ENCODE data around the gene EDRF1. TPM values are rescaled to one million over a fixed set of nuclear protein-coding genes. Genes with fewer than 3 reads are reported as not detected.

EDRF1 gene
- total and polyA plus RNA-seq, 2 of the 13 experiments (the other 11 are each of a cell fraction or from before 2014, with no cell fraction given), result 16.9 to 26.7 TPM

DNA sequence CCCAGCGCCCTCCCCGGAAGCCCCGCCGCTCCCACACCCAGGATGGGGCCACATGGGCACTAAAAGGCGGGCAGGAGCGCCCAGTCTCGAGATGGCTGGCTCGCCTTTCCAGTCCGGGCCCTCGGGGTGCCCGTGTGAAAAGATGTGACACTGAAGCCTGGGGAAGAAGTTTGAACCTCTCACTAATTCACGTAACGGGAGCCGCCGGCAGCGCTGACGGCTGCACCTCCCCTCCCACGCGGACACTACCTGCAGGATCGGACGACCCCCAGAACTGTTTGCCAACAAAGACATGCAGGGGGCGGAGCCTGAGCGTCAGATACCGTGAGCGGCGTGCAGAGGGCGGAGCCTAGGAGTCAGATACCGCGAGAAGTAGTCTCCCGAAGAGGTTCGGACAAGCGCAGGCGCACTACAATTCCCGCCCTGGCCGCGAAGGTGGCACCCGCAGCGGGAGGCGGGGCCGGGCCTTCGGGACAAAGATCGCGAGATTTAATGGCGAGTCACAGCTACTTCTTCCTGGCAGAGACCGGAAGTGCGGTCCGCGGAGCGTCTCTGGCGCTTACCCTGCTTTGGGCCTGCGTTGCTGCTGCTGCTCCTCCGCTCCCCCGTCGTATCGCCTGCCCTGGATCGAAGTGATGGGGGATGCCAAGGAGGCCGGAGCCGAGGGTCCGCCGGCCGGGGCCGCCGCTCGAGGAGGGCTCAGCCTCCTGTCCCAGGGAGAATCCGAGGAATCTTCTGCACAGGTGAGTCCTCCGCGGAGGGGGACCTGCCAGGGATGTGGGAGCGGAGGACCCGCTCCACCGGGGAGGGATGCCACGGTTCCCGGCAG, at the start of gene EDRF1 (continued):
- TF ChIP-seq, protein P1, sequence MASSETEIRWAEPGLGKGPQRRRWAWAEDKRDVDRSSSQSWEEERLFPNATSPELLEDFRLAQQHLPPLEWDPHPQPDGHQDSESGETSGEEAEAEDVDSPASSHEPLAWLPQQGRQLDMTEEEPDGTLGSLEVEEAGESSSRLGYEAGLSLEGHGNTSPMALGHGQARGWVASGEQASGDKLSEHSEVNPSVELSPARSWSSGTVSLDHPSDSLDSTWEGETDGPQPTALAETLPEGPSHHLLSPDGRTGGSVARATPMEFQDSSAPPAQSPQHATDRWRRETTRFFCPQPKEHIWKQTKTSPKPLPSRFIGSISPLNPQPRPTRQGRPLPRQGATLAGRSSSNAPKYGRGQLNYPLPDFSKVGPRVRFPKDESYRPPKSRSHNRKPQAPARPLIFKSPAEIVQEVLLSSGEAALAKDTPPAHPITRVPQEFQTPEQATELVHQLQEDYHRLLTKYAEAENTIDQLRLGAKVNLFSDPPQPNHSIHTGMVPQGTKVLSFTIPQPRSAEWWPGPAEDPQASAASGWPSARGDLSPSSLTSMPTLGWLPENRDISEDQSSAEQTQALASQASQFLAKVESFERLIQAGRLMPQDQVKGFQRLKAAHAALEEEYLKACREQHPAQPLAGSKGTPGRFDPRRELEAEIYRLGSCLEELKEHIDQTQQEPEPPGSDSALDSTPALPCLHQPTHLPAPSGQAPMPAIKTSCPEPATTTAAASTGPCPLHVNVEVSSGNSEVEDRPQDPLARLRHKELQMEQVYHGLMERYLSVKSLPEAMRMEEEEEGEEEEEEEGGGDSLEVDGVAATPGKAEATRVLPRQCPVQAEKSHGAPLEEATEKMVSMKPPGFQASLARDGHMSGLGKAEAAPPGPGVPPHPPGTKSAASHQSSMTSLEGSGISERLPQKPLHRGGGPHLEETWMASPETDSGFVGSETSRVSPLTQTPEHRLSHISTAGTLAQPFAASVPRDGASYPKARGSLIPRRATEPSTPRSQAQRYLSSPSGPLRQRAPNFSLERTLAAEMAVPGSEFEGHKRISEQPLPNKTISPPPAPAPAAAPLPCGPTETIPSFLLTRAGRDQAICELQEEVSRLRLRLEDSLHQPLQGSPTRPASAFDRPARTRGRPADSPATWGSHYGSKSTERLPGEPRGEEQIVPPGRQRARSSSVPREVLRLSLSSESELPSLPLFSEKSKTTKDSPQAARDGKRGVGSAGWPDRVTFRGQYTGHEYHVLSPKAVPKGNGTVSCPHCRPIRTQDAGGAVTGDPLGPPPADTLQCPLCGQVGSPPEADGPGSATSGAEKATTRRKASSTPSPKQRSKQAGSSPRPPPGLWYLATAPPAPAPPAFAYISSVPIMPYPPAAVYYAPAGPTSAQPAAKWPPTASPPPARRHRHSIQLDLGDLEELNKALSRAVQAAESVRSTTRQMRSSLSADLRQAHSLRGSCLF (CRISPR knock-in tag; IDR thresholded peaks at IDR 0.05; ENCODE audit: borderline replicate concordance), result peak; percentile 28; the same call in 1 of the 2 replicates
- TF ChIP-seq CREM (IDR thresholded peaks at IDR 0.05), result peak; percentile 64
- TF ChIP-seq CREM (CRISPR knock-in tag; IDR thresholded peaks at IDR 0.05), result no peak
- 0 out of 2 replicates have a peak, but pooled peaks have one; percentile 69 for TF ChIP-seq NR1H2 (CRISPR knock-in tag; IDR thresholded peaks at IDR 0.05; ENCODE audit: borderline replicate concordance, low read depth)
- peak; percentile 95 for TF ChIP-seq ARID2 (CRISPR knock-in tag; IDR thresholded peaks at IDR 0.05; ENCODE audit: borderline replicate concordance)
- TF ChIP-seq CAMTA2 (CRISPR knock-in tag; IDR thresholded peaks at IDR 0.05; ENCODE audit: borderline replicate concordance), result peak; percentile 77
- TF ChIP-seq SPEN (CRISPR knock-in tag; IDR thresholded peaks at IDR 0.05; ENCODE audit: low read depth), result peak; percentile 82
- TF ChIP-seq ZSCAN31 (CRISPR knock-in tag; IDR thresholded peaks at IDR 0.05; ENCODE audit: low read depth), result peak; percentile 89
- TF ChIP-seq, protein P2, sequence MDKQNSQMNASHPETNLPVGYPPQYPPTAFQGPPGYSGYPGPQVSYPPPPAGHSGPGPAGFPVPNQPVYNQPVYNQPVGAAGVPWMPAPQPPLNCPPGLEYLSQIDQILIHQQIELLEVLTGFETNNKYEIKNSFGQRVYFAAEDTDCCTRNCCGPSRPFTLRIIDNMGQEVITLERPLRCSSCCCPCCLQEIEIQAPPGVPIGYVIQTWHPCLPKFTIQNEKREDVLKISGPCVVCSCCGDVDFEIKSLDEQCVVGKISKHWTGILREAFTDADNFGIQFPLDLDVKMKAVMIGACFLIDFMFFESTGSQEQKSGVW (CRISPR knock-in tag; IDR thresholded peaks at IDR 0.05; ENCODE audit: borderline replicate concordance), result no peak; the same call in 1 of the 2 replicates
- TF ChIP-seq RFXAP (CRISPR knock-in tag; IDR thresholded peaks at IDR 0.05; ENCODE audit: borderline replicate concordance), result peak; percentile 54; the same call in 1 of the 2 replicates
- 0 out of 2 replicates have a peak, but pooled peaks have one; percentile 47 for TF ChIP-seq TMF1 (CRISPR knock-in tag; IDR thresholded peaks at IDR 0.05; ENCODE audit: low read depth)
- TF ChIP-seq FOSL2 (CRISPR knock-in tag; IDR thresholded peaks at IDR 0.05), result no peak
- TF ChIP-seq, protein P3, sequence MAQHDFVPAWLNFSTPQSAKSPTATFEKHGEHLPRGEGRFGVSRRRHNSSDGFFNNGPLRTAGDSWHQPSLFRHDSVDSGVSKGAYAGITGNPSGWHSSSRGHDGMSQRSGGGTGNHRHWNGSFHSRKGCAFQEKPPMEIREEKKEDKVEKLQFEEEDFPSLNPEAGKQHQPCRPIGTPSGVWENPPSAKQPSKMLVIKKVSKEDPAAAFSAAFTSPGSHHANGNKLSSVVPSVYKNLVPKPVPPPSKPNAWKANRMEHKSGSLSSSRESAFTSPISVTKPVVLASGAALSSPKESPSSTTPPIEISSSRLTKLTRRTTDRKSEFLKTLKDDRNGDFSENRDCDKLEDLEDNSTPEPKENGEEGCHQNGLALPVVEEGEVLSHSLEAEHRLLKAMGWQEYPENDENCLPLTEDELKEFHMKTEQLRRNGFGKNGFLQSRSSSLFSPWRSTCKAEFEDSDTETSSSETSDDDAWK (CRISPR knock-in tag; IDR thresholded peaks at IDR 0.05), result no peak
- TF ChIP-seq JARID2 (CRISPR knock-in tag; IDR thresholded peaks at IDR 0.05; ENCODE audit: insufficient replicate concordance), result no peak
- TF ChIP-seq NCOA2 (CRISPR knock-in tag; IDR thresholded peaks at IDR 0.05), result no peak
- 0 out of 2 replicates have a peak, but pooled peaks have one; percentile 14 for TF ChIP-seq NR2F6 (IDR thresholded peaks at IDR 0.05)
- no peak for TF ChIP-seq NR2F6 (CRISPR knock-in tag; IDR thresholded peaks at IDR 0.05)
- TF ChIP-seq, protein P4, sequence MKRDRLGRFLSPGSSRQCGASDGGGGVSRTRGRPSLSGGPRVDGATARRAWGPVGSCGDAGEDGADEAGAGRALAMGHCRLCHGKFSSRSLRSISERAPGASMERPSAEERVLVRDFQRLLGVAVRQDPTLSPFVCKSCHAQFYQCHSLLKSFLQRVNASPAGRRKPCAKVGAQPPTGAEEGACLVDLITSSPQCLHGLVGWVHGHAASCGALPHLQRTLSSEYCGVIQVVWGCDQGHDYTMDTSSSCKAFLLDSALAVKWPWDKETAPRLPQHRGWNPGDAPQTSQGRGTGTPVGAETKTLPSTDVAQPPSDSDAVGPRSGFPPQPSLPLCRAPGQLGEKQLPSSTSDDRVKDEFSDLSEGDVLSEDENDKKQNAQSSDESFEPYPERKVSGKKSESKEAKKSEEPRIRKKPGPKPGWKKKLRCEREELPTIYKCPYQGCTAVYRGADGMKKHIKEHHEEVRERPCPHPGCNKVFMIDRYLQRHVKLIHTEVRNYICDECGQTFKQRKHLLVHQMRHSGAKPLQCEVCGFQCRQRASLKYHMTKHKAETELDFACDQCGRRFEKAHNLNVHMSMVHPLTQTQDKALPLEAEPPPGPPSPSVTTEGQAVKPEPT (CRISPR knock-in tag; IDR thresholded peaks at IDR 0.05; ENCODE audit: low read depth), result no peak
- no peak for TF ChIP-seq NR3C1 (CRISPR knock-in tag; IDR thresholded peaks at IDR 0.05)
- TF ChIP-seq PHF20 (CRISPR knock-in tag; IDR thresholded peaks at IDR 0.05), result peak; percentile 85
- no peak; the same call in none of the 2 replicates for TF ChIP-seq ZNF121 (CRISPR knock-in tag; IDR thresholded peaks at IDR 0.05)
- TF ChIP-seq NFE2 (CRISPR knock-in tag; IDR thresholded peaks at IDR 0.05), result no peak

Data from HepG2 (cell line).